GM23338 (cell line): ENCODE measurements around the gene CEMIP2. TPM values are rescaled to one million over a fixed set of nuclear protein-coding genes. Genes with fewer than 3 reads are reported as not detected.

Source experiments
- ATAC-seq: fragments of 200-7000 bp; cut with Tn5 transposase; 3 replicates; pipeline ENCODE4 v1.9.1; 2020
- DNase-seq: peaks from one replicate; pipeline ENCODE4 v3.0.0-alpha.2; 2015; ENCODE audit warnings: low spot score
- H2AFZ ChIP-seq: fragments of 200-600 bp; sonication (generic); 2 replicates; pipeline ENCODE4 v1.8.0; 2016; ENCODE audit warnings: antibody characterized with exemption, mild to moderate bottlenecking, moderate library complexity
- H3F3A ChIP-seq: fragments of 200-600 bp; sonication (generic); replicated peaks from 2 replicates; pipeline ENCODE4 v1.8.0; 2017; ENCODE audit warnings: antibody characterized with exemption, mixed run types, low read depth
- H3K27ac ChIP-seq: fragments of 200-600 bp; sonication (generic); 2 replicates; pipeline ENCODE4 v1.6.1; 2016; ENCODE audit warnings: low read depth
- H3K27me3 ChIP-seq: fragments of 200-600 bp; sonication (generic); 2 replicates; pipeline ENCODE4 v1.8.0; 2016; ENCODE audit warnings: mild to moderate bottlenecking, mixed run types, moderate library complexity; ENCODE audit not compliant: insufficient read depth
- H3K36me3 ChIP-seq: fragments of 200-600 bp; sonication (generic); 2 replicates; pipeline ENCODE4 v1.8.0; 2016; ENCODE audit warnings: mild to moderate bottlenecking; ENCODE audit not compliant: insufficient read depth
- H3K4me1 ChIP-seq: fragments of 200-600 bp; sonication (generic); 2 replicates; pipeline ENCODE4 v1.8.0; 2016; ENCODE audit warnings: mild to moderate bottlenecking, moderate library complexity; ENCODE audit not compliant: insufficient read depth
- H3K4me2 ChIP-seq: fragments of 200-600 bp; sonication (generic); 2 replicates; pipeline ENCODE4 v1.7.1; 2017; ENCODE audit warnings: mixed run types
- H3K4me3 ChIP-seq: fragments of 200-600 bp; sonication (generic); 2 replicates; pipeline ENCODE4 v1.6.1; 2016; ENCODE audit warnings: mixed run types
- H3K79me2 ChIP-seq: fragments of 200-600 bp; sonication (generic); replicated peaks from 2 replicates; pipeline ENCODE4 v1.8.0; 2017; ENCODE audit warnings: mild to moderate bottlenecking; ENCODE audit not compliant: insufficient read depth
- H3K9me2 ChIP-seq: fragments of 200-600 bp; sonication (generic); 2 replicates; pipeline ENCODE4 v1.8.0; 2017; ENCODE audit not compliant: insufficient read depth
- H4K20me1 ChIP-seq: fragments of 200-600 bp; sonication (generic); replicated peaks from 2 replicates; pipeline ENCODE4 v1.8.0; 2017; ENCODE audit warnings: mild to moderate bottlenecking; ENCODE audit not compliant: insufficient read depth
- H3K27ac Mint-ChIP-seq: 2 replicates; pipeline ENCODE4 v1.8.0; 2020; ENCODE audit warnings: inconsistent platforms, mild to moderate bottlenecking, moderate library complexity, mixed read lengths
- H3K27me3 Mint-ChIP-seq: 3 replicates; pipeline ENCODE4 v1.8.0; 2022; ENCODE audit warnings: low read depth, mild to moderate bottlenecking, moderate library complexity, mixed read lengths, inconsistent platforms; ENCODE audit not compliant: insufficient read depth, poor library complexity
- H3K36me3 Mint-ChIP-seq: 3 replicates; pipeline ENCODE4 v1.8.0; 2021; ENCODE audit warnings: low read depth, mild to moderate bottlenecking, inconsistent platforms, moderate library complexity, mixed read lengths
- H3K4me1 Mint-ChIP-seq: 3 replicates; pipeline ENCODE4 v1.8.0; 2020; ENCODE audit warnings: mild to moderate bottlenecking, inconsistent platforms, mixed read lengths
- H3K4me3 Mint-ChIP-seq: 3 replicates; pipeline ENCODE4 v1.8.0; 2021; ENCODE audit warnings: moderate library complexity, mild to moderate bottlenecking, inconsistent platforms, mixed read lengths
- H3K9me3 Mint-ChIP-seq: 3 replicates; pipeline ENCODE4 v1.8.0; 2020; ENCODE audit warnings: moderate library complexity, mild to moderate bottlenecking, inconsistent platforms, mixed read lengths
- CTCF ChIP-seq, 2 experiments: fragments of 200-600 bp in 1 of 2; sonication (generic) in 1 of 2; conservative IDR thresholded peaks; 2 replicates each; pipeline versions ENCODE4 v1.5.1 to v1.6.1; 2016 to 2017; ENCODE audit warnings: antibody characterized with exemption in 2 of 2, low read depth in 2 of 2, mild to moderate bottlenecking in 2 of 2, moderate library complexity in 1 of 2
- EZH2 ChIP-seq: fragments of 200-600 bp; sonication (generic); IDR thresholded peaks from one replicate; pipeline ENCODE4 v1.8.0; 2017; ENCODE audit warnings: antibody characterized with exemption, mild to moderate bottlenecking, low read depth; ENCODE audit not compliant: unreplicated experiment
- EZH2phosphoT487 ChIP-seq: fragments of 200-600 bp; sonication (generic); IDR thresholded peaks from one replicate; pipeline ENCODE4 v1.8.1; 2018; ENCODE audit warnings: antibody characterized with exemption; ENCODE audit not compliant: unreplicated experiment
- JUNB ChIP-seq: IDR thresholded peaks from one replicate; pipeline ENCODE4 v1.6.1; 2016; ENCODE audit warnings: antibody characterized with exemption; ENCODE audit not compliant: unreplicated experiment
- NANOG ChIP-seq: IDR thresholded peaks from 2 replicates; pipeline ENCODE4 v1.6.1; 2016; ENCODE audit warnings: antibody characterized with exemption, borderline replicate concordance
- STAT1 ChIP-seq: IDR thresholded peaks from one replicate; pipeline ENCODE4 v1.6.1; 2016; ENCODE audit warnings: antibody characterized with exemption; ENCODE audit not compliant: unreplicated experiment
- ZNF331 ChIP-seq: fragments of 250-450 bp; sonication (Bioruptor Pico); IDR thresholded peaks from 2 replicates; pipeline ENCODE4 v1.5.0; 2020; ENCODE audit warnings: low read depth, mild to moderate bottlenecking, moderate library complexity
- ZNF462 ChIP-seq: fragments of 250-450 bp; sonication (Bioruptor Pico); IDR thresholded peaks from 2 replicates; pipeline ENCODE4 v1.5.0; 2020; ENCODE audit warnings: mild to moderate bottlenecking, moderate library complexity
- polyA plus RNA-seq: library from polyadenylated mRNA; unstranded; fragments of >200 nt; fragmentation: Nextera tagmentation; extraction: Ambion mirVana; gene quantifications from 2 replicates; pipeline ENCODE4 v1.2.1, GENCODE V29; 2016
- total RNA-seq: library from RNA; depleted of rRNA; stranded (reverse); fragments of >200 nt; shearing (Covaris generic); gene quantifications from 2 replicates; pipeline ENCODE4 v1.2.3, GENCODE V29; 2014

Gene CEMIP2
- total and polyA plus RNA-seq, 2 experiments from 2014 or later: 23.0 to 76.7 TPM

GRCh38 chr9:71665247-71665646 lies 103.1 kb downstream of the CEMIP2 start (continued):
- no peak for TF ChIP-seq ZNF462 (CRISPR knock-in tag)

- no peaks in the 10 kb centered on the region for H4K20me1 ChIP-seq
- Mint-ChIP-seq H3K36me3 (no peaks in the 10 kb centered on the region), H3K4me1 (peaks cover 27% of the 10 kb centered on the region), H3K27ac (no peak overlapping the region), H3K9me3 (no peaks in the 10 kb centered on the region; the same call in 2 of the 3 replicates), H3K4me3 (no peak overlapping the region), H3K27me3 (peaks cover 2% of the 10 kb centered on the region)
- no peaks in the 10 kb centered on the region for H3K79me2 ChIP-seq
- ATAC-seq (no peak), DNase-seq (no peak)
- peak overlapping the region; percentile 59; the same call in 1 of the 2 replicates for H3K4me2 ChIP-seq
- H3K27ac ChIP-seq: peak overlapping the region; percentile 96; the same call in 1 of the 2 replicates
- no peaks in the 10 kb centered on the region for H3K36me3 ChIP-seq
- H2AFZ ChIP-seq: no peak overlapping the region
- H3K9me2 ChIP-seq: no peaks in the 10 kb centered on the region; the same call in 1 of the 2 replicates
- TF ChIP-seq EZH2phosphoT487: no peak
- TF ChIP-seq JUNB: no peak
- no peaks in the 10 kb centered on the region for H3K27me3 ChIP-seq
- no peak overlapping the region for H3K4me3 ChIP-seq
- H3F3A ChIP-seq: no peaks in the 10 kb centered on the region
- peaks cover 30% of the 10 kb centered on the region for H3K4me1 ChIP-seq
These were observed 103.7 kb downstream of the CEMIP2 start for GRCh38 chr9:71664566-71664965.

- Histone ChIP-seq H3K27me3 (no peaks in the 10 kb centered on the region), H3K4me2 (peak overlapping the region; percentile 59), H3K79me2 (no peaks in the 10 kb centered on the region), H3K9me2 (no peaks in the 10 kb centered on the region; the same call in 1 of the 2 replicates), H3K36me3 (no peaks in the 10 kb centered on the region), H4K20me1 (no peaks in the 10 kb centered on the region), H3F3A (no peaks in the 10 kb centered on the region), H3K4me3 (peak overlapping the region; percentile 9; the same call in 1 of the 2 replicates), H3K27ac (peak overlapping the region; percentile 96), H2AFZ (no peak overlapping the region), H3K4me1 (peaks cover 30% of the 10 kb centered on the region)
- Mint-ChIP-seq H3K9me3 (no peaks in the 10 kb centered on the region), H3K4me3 (peak overlapping the region; percentile 4; the same call in 1 of the 3 replicates), H3K36me3 (no peaks in the 10 kb centered on the region), H3K27ac (peak overlapping the region; percentile 14), H3K27me3 (peaks cover 2% of the 10 kb centered on the region), H3K4me1 (peaks cover 26% of the 10 kb centered on the region)
- peak; percentile 67 for DNase-seq
- peak; percentile 44 for ATAC-seq
- TF ChIP-seq EZH2 (no peak), STAT1 (no peak), NANOG (no peak), ZNF331 (CRISPR knock-in tag) (no peak), CTCF (conservative IDR thresholded peaks at IDR 0.05; ENCODE audit: low read depth in 2 of 2) (no peak)
These were observed 104.3 kb downstream of the CEMIP2 start for GRCh38 chr9:71663931-71664459.
